Prostate gland (tissue), 2 donors: Measurements from ENCODE around the gene SERINC2. TPM values are rescaled to one million over a fixed set of nuclear protein-coding genes. Genes with fewer than 3 reads are reported as not detected.

Source experiments
- DNase-seq: peaks from one replicate; pipeline ENCODE4 v3.0.0-alpha.2; 2019; ENCODE audit warnings: low spot score
- H3K27ac ChIP-seq, 2 donors: fragments of 200-600 bp; sonication (generic); 2 replicates each; pipeline ENCODE4 v1.5.1; 2017 to 2019
- H3K27me3 ChIP-seq: fragments of 200-600 bp; sonication (generic); replicated peaks from 2 replicates; pipeline ENCODE4 v1.5.1; 2019; ENCODE audit not compliant: insufficient read depth
- H3K36me3 ChIP-seq, 2 donors: fragments of 200-600 bp; sonication (generic); 1 replicate in 1 of 2; 2 replicates in 1 of 2; pipeline versions ENCODE4 v1.5.1 to v1.8.1; 2017 to 2019
- H3K4me1 ChIP-seq: fragments of 200-600 bp; sonication (generic); replicated peaks from 2 replicates; pipeline ENCODE4 v1.5.1; 2019
- H3K4me3 ChIP-seq, 2 donors: fragments of 200-600 bp; sonication (generic); 2 replicates each; pipeline ENCODE4 v1.5.1; 2017 to 2019
- H3K9me3 ChIP-seq: fragments of 200-600 bp; sonication (generic); 2 replicates; pipeline ENCODE4 v1.5.1; 2017
- POLR2A ChIP-seq: fragments of 450-650 bp; IDR thresholded peaks from one replicate; pipeline ENCODE4 v1.6.1; 2016; ENCODE audit warnings: antibody characterized with exemption, mild to moderate bottlenecking
- POLR2AphosphoS5 ChIP-seq: sonication (generic); formaldehyde crosslinking; IDR thresholded peaks from one replicate; pipeline ENCODE4 v1.6.1; 2017; ENCODE audit warnings: antibody characterized with exemption
- WGBS: methylation state at CpG from one replicate; pipeline ENCODE4 v1.1.5; 2018; 5-methylcytosine and 5-hydroxymethylcytosine counted together
- intact Hi-C: fragments of 100-400 bp; cut with DNase I; formaldehyde crosslinking; loops from one replicate; pipeline ENCODE4 v1.14.2; 2022
- total RNA-seq, 2 donors: library from RNA; depleted of rRNA; stranded (reverse); fragments of >200 nt; gene quantifications; one replicate each; pipeline ENCODE4 v1.1.0, GENCODE V29; 2016
- TF ChIP-seq, protein P1 (sequence below), 4 experiments: fragments of 200-600 bp in 2 of 4; fragments of 450-650 bp in 2 of 4; sonication (generic) in 2 of 4; IDR thresholded peaks; 1 replicate in 3 of 4; 2 replicates in 1 of 4; pipeline ENCODE4 v1.5.1; 2016 to 2019; ENCODE audit warnings: antibody characterized with exemption in 4 of 4, mild to moderate bottlenecking in 2 of 4, moderate library complexity in 2 of 4

SERINC2 gene
- total RNA-seq, 2 donors from 2014 or later: 76.1 to 110 TPM

DNA sequence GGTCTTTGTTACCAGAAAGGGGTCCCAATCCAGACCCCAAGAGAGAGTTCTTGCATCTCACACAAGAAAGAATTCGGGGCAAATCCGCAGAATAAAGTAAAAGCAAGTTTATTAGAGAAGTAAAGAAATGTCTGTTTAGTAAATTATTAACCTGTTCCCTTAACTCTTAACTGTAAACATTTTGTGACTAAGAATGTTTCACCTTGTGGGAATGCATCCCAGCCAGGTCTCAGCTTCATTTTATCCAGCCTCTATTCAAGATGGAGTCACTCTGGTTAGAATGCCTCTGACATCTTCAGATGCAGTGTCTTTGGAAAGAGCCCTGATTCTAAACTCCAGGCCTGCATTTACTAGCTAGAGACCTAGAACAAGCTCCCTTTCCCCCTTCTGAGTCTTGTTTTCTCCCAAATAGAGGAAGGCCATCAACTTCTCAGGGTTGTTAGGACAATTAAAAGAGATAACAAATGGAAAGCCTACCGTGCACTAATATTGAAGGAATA is 35.6 kb upstream of the SERINC2 start:
- H3K36me3 ChIP-seq: no peaks in the 10 kb centered on the region
- no peak for TF ChIP-seq POLR2A
- TF ChIP-seq POLR2AphosphoS5: no peak
- TF ChIP-seq, protein P1, sequence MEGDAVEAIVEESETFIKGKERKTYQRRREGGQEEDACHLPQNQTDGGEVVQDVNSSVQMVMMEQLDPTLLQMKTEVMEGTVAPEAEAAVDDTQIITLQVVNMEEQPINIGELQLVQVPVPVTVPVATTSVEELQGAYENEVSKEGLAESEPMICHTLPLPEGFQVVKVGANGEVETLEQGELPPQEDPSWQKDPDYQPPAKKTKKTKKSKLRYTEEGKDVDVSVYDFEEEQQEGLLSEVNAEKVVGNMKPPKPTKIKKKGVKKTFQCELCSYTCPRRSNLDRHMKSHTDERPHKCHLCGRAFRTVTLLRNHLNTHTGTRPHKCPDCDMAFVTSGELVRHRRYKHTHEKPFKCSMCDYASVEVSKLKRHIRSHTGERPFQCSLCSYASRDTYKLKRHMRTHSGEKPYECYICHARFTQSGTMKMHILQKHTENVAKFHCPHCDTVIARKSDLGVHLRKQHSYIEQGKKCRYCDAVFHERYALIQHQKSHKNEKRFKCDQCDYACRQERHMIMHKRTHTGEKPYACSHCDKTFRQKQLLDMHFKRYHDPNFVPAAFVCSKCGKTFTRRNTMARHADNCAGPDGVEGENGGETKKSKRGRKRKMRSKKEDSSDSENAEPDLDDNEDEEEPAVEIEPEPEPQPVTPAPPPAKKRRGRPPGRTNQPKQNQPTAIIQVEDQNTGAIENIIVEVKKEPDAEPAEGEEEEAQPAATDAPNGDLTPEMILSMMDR (IDR thresholded peaks at IDR 0.05): no peak
- H3K27me3 ChIP-seq: no peaks in the 10 kb centered on the region
- WGBS: 87% methylated on average over 3 of the region's 3 CpGs
- peaks cover 4% of the 10 kb centered on the region for H3K4me1 ChIP-seq
- no peak overlapping the region for H3K4me3 ChIP-seq
- H3K27ac ChIP-seq: no peak overlapping the region
- intact Hi-C loops: no loop called here
- DNase-seq: no peak
- no peaks in the 10 kb centered on the region for H3K9me3 ChIP-seq

DNA sequence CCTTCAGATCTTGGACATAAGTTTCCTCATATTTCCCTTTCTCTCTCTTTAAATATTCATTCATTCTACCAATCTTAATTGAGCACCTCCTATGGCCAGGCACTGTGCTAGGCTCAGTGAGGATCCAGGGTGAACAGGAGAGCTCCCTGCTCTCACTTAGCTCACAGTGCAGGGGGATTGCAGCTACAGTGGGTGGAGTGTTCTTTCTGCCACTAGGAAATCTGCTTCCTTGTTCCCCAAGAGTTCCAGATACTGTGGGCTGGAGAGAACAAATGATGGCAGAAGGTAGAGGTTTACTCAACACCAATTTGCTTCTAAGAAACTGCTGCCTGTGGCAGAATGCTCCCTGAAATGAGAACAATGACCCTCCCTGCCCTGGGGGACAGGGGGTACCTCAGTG is 35.0 kb upstream of the SERINC2 start:
- TF ChIP-seq, protein P1 (IDR thresholded peaks at IDR 0.05): no peak
- TF ChIP-seq POLR2A (no peak), POLR2AphosphoS5 (no peak)
- no peak for DNase-seq
- peaks cover 4% of the 10 kb centered on the region for H3K4me1 ChIP-seq
- no peaks in the 10 kb centered on the region for H3K36me3 ChIP-seq
- H3K27ac ChIP-seq: no peak overlapping the region
- no peak overlapping the region for H3K4me3 ChIP-seq
- no peaks in the 10 kb centered on the region for H3K27me3 ChIP-seq
- intact Hi-C loops: no loop called here
- H3K9me3 ChIP-seq: no peaks in the 10 kb centered on the region

DNA sequence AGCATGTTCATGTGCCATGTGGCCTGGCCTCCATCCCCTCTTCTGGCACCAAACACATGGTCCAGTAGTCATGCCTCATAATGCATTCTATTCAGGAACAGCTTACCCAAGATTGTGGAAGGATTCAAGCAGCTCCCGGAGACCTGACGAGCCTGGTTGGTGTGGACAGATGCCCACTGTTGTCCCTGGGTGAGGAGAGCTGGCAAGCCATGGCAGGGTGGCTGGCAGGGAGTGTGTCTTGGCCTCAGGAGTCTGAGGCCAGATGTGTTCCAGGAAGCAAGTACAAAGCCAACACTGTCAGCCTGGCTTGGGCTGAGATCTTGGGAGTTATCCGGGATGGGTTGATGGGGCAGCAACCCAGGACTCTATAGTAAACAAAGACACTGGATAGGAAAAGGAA is 32.8 kb upstream of the SERINC2 start:
- peak; percentile 35 for DNase-seq
- intact Hi-C loops: no loop called here

DNA sequence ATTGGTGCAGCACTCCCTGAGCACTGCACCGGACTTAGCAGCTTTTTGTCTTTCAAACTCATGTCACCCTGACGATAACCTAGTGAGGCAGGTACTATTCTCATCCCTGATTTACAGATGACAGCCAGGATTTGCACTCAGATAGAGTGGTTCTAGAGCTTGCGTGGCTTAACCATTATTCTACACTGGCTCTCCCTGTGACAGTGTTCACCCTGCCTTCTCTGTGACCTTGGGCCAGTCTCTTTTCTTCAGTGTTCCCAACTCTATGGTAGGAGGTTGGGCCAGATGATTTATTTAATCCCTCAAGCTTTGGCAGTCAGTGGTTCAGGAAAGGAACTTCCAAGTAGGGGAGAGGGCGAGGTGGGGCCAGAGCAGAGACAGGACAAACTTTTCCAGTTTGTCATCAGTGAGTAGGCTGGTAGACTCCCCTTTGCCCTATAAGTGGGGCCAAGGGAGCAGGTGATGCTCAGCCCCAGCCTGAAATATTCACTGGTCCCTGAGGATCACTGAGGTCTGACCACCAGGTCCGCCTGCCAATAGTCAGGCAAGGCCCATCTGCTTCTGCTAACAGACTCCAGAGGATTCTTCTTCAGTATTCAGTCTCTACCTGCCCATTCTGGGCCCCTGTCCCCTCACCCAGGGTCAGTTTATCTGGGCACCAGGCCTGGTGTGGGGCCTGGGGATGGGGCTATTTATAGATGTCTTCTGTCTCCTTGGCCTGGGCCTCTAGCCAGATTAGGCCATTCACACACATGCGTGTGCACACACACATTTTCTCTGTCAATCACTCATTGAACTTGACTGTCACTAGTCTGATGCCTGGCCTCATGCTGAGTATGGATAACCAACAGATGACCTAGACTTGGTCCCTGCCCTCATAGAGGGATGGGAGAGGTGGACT is 31.4 kb upstream of the SERINC2 start:
- TF ChIP-seq, protein P1 (IDR thresholded peaks at IDR 0.05): no peak
- TF ChIP-seq POLR2A (no peak), POLR2AphosphoS5 (no peak)
- intact Hi-C loops: no loop called here
- Histone ChIP-seq H3K36me3 (no peaks in the 10 kb centered on the region), H3K9me3 (no peaks in the 10 kb centered on the region), H3K4me3 (no peak overlapping the region), H3K27me3 (no peaks in the 10 kb centered on the region), H3K4me1 (no peaks in the 10 kb centered on the region), H3K27ac (no peak overlapping the region)
- DNase-seq: no peak
- 79% methylated on average over 6 of the region's 6 CpGs for WGBS

More for the DNA sequence above, 32.8 kb upstream of the SERINC2 start:
- no peak overlapping the region for H3K27ac ChIP-seq
- no peak overlapping the region for H3K4me3 ChIP-seq
- no peaks in the 10 kb centered on the region for H3K4me1 ChIP-seq
- H3K27me3 ChIP-seq: no peaks in the 10 kb centered on the region
- no peaks in the 10 kb centered on the region for H3K36me3 ChIP-seq
- no peak for TF ChIP-seq POLR2AphosphoS5
- TF ChIP-seq, protein P1 (IDR thresholded peaks at IDR 0.05): no peak
- 43% methylated on average over 3 of the region's 3 CpGs for WGBS
- no peaks in the 10 kb centered on the region for H3K9me3 ChIP-seq
